Ramos (cell line): ENCODE data around the gene RNF17.

ENCODE experiments used
- in situ Hi-C: fragments of 300-500 bp; cut with MboI; formaldehyde crosslinking; loops from one replicate; pipeline ENCODE4 v1.14.3; 2022; ENCODE audit warnings: low sequenced_read_pairs; ENCODE audit not compliant: unreplicated experiment

Gene RNF17

GRCh38 chr13:24842549-24843274 is 78.7 kb downstream of the RNF17 start:
- in situ Hi-C loops: no loop called here

GRCh38 chr13:24851546-24851945 is 87.6 kb downstream of the RNF17 start:
- in situ Hi-C loops: no loop called here

- in situ Hi-C loops: no loop called here
These were observed 90.3 kb downstream of the RNF17 start for GRCh38 chr13:24854311-24854710.

- in situ Hi-C loops: no loop called here
These were observed 95.0 kb downstream of the RNF17 start for GRCh38 chr13:24858953-24859352.

- in situ Hi-C loops: no loop called here
These were observed 96.8 kb downstream of the RNF17 start for GRCh38 chr13:24860770-24861169.

- in situ Hi-C loops: no loop called here
These were observed 97.8 kb downstream of the RNF17 start for GRCh38 chr13:24861617-24862362.

GRCh38 chr13:24863748-24864540 is 100.0 kb downstream of the RNF17 start:
- in situ Hi-C loops: no loop called here

- in situ Hi-C loops: no loop called here
These were observed 100.6 kb downstream of the RNF17 start for GRCh38 chr13:24864579-24864978.

- in situ Hi-C loops: no loop called here
These were observed 101.4 kb downstream of the RNF17 start for GRCh38 chr13:24865163-24865953.

GRCh38 chr13:24866488-24866887 is 102.5 kb downstream of the RNF17 start:
- in situ Hi-C loops: no loop called here

GRCh38 chr13:24868874-24869273 is 104.9 kb downstream of the RNF17 start:
- in situ Hi-C loops: no loop called here

GRCh38 chr13:24870380-24870760 is 106.4 kb downstream of the RNF17 start:
- in situ Hi-C loops: no loop called here

GRCh38 chr13:24875566-24875965 is 111.6 kb downstream of the RNF17 start:
- in situ Hi-C loops: no loop called here

- in situ Hi-C loops: no loop called here
These were observed 113.6 kb downstream of the RNF17 start for GRCh38 chr13:24877531-24877930.

GRCh38 chr13:24878340-24878739 is 114.4 kb downstream of the RNF17 start:
- in situ Hi-C loops: no loop called here

GRCh38 chr13:24882665-24883064 is 118.7 kb downstream of the RNF17 start:
- in situ Hi-C loops: no loop called here

- in situ Hi-C loops: no loop called here
These were observed 123.8 kb downstream of the RNF17 start for GRCh38 chr13:24887759-24888158.

GRCh38 chr13:24888291-24888931 is 124.4 kb downstream of the RNF17 start:
- in situ Hi-C loops: no loop called here

GRCh38 chr13:24890256-24890655 is 126.3 kb downstream of the RNF17 start:
- in situ Hi-C loops: no loop called here
